C4-2B (cell line): Measurements from ENCODE around the gene GOT1.

Source experiments
- CTCF ChIP-seq: fragments of 450-650 bp; conservative IDR thresholded peaks from 2 replicates; pipeline ENCODE4 v1.5.1; 2017; ENCODE audit warnings: mild to moderate bottlenecking
- ZFX ChIP-seq: fragments of 450-650 bp; IDR thresholded peaks from 2 replicates; pipeline ENCODE4 v1.6.1; 2017

GRCh38 chr10:99353182-99353581, 77.2 kb downstream of the GOT1 start:
- TF ChIP-seq CTCF (no peak), ZFX (no peak)
